Measurements from ENCODE around the gene OBSL1. TPM values are rescaled to one million over a fixed set of nuclear protein-coding genes. Genes with fewer than 3 reads are reported as not detected.

OBSL1 gene
- total RNA-seq, 4 donors from 2014 or later: 85.0 to 135 (median 98.3) TPM

GRCh38 chr2:219575566-219576504 is 4.5 kb upstream of the OBSL1 start:
- WGBS, 2 donors: 76 to 89% methylated on average over 5 to 6 of the region's 6 CpGs
- no peak for TF ChIP-seq POLR2A (IDR thresholded peaks at IDR 0.05)
- Histone ChIP-seq H3K27me3 (peaks cover 0 to 27% of the 10 kb centered on the region in 2 donors), H3K36me3 (no peaks in the 10 kb centered on the region), H3K9me3 (no peaks in the 10 kb centered on the region), H3K4me1 (peaks cover 0 to 12% (median 3%) of the 10 kb centered on the region in 4 donors), H3K4me3 (no peak overlapping the region), H3K27ac (no peak overlapping the region)
- DNase-seq (ENCODE audit: low spot score in 2 of 2): no peak

GRCh38 chr2:219574484-219575311 is 3.4 kb upstream of the OBSL1 start:
- no peak for TF ChIP-seq POLR2A (IDR thresholded peaks at IDR 0.05)
- no peak for TF ChIP-seq EP300 (IDR thresholded peaks at IDR 0.05)
- no peak for TF ChIP-seq CTCF (IDR thresholded peaks at IDR 0.05)
- Histone ChIP-seq H3K27ac (no peak overlapping the region), H3K27me3 (peaks cover 0 to 27% of the 10 kb centered on the region in 2 donors), H3K4me3 (no peak overlapping the region), H3K9me3 (no peaks in the 10 kb centered on the region), H3K36me3 (no peaks in the 10 kb centered on the region), H3K4me1 (peaks cover 0 to 19% (median 3%) of the 10 kb centered on the region in 4 donors)
- no peak for DNase-seq (ENCODE audit: low spot score in 2 of 2)
- 81 to 85% methylated on average over 17 to 22 of the region's 22 CpGs for WGBS, 2 donors

- DNase-seq (ENCODE audit: low spot score in 2 of 2): no peak
- Histone ChIP-seq H3K4me3 (no peak overlapping the region), H3K36me3 (peaks cover 0 to 2% (median 0%) of the 10 kb centered on the region in 3 donors), H3K27me3 (peaks cover 0 to 22% of the 10 kb centered on the region in 2 donors), H3K9me3 (no peaks in the 10 kb centered on the region), H3K4me1 (peaks cover 0 to 24% (median 3%) of the 10 kb centered on the region in 4 donors), H3K27ac (no peak overlapping the region)
- TF ChIP-seq POLR2A (IDR thresholded peaks at IDR 0.05): no peak
- TF ChIP-seq EP300 (IDR thresholded peaks at IDR 0.05): no peak
- no peak for TF ChIP-seq CTCF (IDR thresholded peaks at IDR 0.05)
- 82 to 84% methylated on average over 5 of the region's 5 CpGs for WGBS, 2 donors
Observed at GRCh38 chr2:219573166-219573565, 1.8 kb upstream of the OBSL1 start.

- Histone ChIP-seq H3K27ac (peak within 1 kb of the TSS; percentile 73 to 92 (median 82)), H3K4me3 (peak within 1 kb of the TSS; percentile 59 to 94 (median 68)), H3K27me3 (peaks cover 0 to 19% of the 10 kb centered on the region in 2 donors), H3K36me3 (peaks cover 0 to 9% (median 0%) of the 10 kb centered on the region in 3 donors), H3K9me3 (no peaks in the 10 kb centered on the region), H3K4me1 (peaks cover 0 to 24% (median 3%) of the 10 kb centered on the region in 4 donors)
- TF ChIP-seq CTCF (IDR thresholded peaks at IDR 0.05) (no peak), EP300 (IDR thresholded peaks at IDR 0.05) (no peak), POLR2A (IDR thresholded peaks at IDR 0.05) (no peak)
- no peak for DNase-seq (ENCODE audit: low spot score in 2 of 2)
- WGBS, 2 donors: 92 to 93% methylated on average over 12 to 13 of the region's 13 CpGs
Observed at GRCh38 chr2:219572237-219573001, 1.1 kb upstream of the OBSL1 start, which contains the start of gene INHA. INHA (plus strand) TSS chr2:219572310; CDS start chr2:219572375, 65 bp downstream.

- WGBS, 2 donors: no CpG with 5 or more reads among the region's 55 CpGs
- peaks cover 0 to 5% of the 10 kb centered on the region in 2 donors for H3K27me3 ChIP-seq
- no peak for DNase-seq (ENCODE audit: low spot score in 2 of 2)
- H3K4me3 ChIP-seq: peak overlapping the region; percentile 59 to 94 (median 68)
- H3K9me3 ChIP-seq: no peaks in the 10 kb centered on the region
- peak overlapping the region; percentile 73 to 92 (median 82) for H3K27ac ChIP-seq
- peaks cover 0 to 20% (median 3%) of the 10 kb centered on the region in 4 donors for H3K4me1 ChIP-seq
- TF ChIP-seq POLR2A (IDR thresholded peaks at IDR 0.05) (no peak), CTCF (IDR thresholded peaks at IDR 0.05) (no peak), EP300 (IDR thresholded peaks at IDR 0.05) (no peak)
- peaks cover 0 to 24% (median 0%) of the 10 kb centered on the region in 3 donors for H3K36me3 ChIP-seq
Observed at GRCh38 chr2:219570924-219571310, 422 bp downstream of the OBSL1 start.

Measured in tibial nerve (tissue), 4 donors.